A549 (cell line): Measurements from ENCODE around the gene CACNA1C.

Experiments used
- EP300 ChIP-seq, 2 experiments: fragments of >200 bp; sonication (Bioruptor Twin); formaldehyde crosslinking; IDR thresholded peaks; 2 replicates in 1 of 2; 3 replicates in 1 of 2; pipeline ENCODE4 v1.6.1; 2016 to 2017
- FOSL2 ChIP-seq, 2 experiments: fragments of 450-650 bp in 1 of 2; fragments of >200 bp in 1 of 2; sonication (Bioruptor Twin) in 1 of 2; formaldehyde crosslinking; IDR thresholded peaks; 2 replicates each; pipeline versions ENCODE4 v1.5.0 to v1.6.1; 2016 to 2020; ENCODE audit warnings: mild to moderate bottlenecking in 1 of 2, moderate library complexity in 1 of 2
- KDM5A ChIP-seq: fragments of 200-600 bp; sonication (generic); IDR thresholded peaks from 2 replicates; pipeline ENCODE4 v1.6.1; 2016; ENCODE audit warnings: antibody characterized with exemption, mild to moderate bottlenecking
- MAFK ChIP-seq: fragments of 450-650 bp; IDR thresholded peaks from 2 replicates; pipeline ENCODE4 v1.6.1; 2014; ENCODE audit not compliant: partially characterized antibody
- NFE2L2 ChIP-seq: fragments of 150-350 bp; conservative IDR thresholded peaks from 2 replicates; pipeline ENCODE4 v1.6.1; 2014; ENCODE audit warnings: low read length
- POLR2A ChIP-seq: IDR thresholded peaks from 2 replicates; pipeline ENCODE4 v1.6.1; 2012; ENCODE audit warnings: mild to moderate bottlenecking, low read length
- POLR2AphosphoS2 ChIP-seq: conservative IDR thresholded peaks from 2 replicates; pipeline ENCODE4 v1.6.1; 2012; ENCODE audit warnings: low read length, improper control_type of control experiment, inconsistent platforms
- RNF2 ChIP-seq: fragments of 200-600 bp; sonication (generic); IDR thresholded peaks from 2 replicates; pipeline ENCODE4 v1.6.1; 2016; ENCODE audit warnings: low read depth, mild to moderate bottlenecking, antibody characterized with exemption, moderate library complexity, borderline replicate concordance
- TF ChIP-seq, protein P1 (sequence below): fragments of >200 bp; sonication (Bioruptor Twin); formaldehyde crosslinking; IDR thresholded peaks from 3 replicates; pipeline ENCODE4 v1.5.1; 2016
- TF ChIP-seq, protein P2 (sequence below): fragments of 450-650 bp; IDR thresholded peaks from 2 replicates; pipeline ENCODE4 v1.6.1; 2014; ENCODE audit warnings: antibody characterized with exemption
- TF ChIP-seq, protein P3 (sequence below): IDR thresholded peaks from 2 replicates; pipeline ENCODE4 v1.6.1; 2012

DNA sequence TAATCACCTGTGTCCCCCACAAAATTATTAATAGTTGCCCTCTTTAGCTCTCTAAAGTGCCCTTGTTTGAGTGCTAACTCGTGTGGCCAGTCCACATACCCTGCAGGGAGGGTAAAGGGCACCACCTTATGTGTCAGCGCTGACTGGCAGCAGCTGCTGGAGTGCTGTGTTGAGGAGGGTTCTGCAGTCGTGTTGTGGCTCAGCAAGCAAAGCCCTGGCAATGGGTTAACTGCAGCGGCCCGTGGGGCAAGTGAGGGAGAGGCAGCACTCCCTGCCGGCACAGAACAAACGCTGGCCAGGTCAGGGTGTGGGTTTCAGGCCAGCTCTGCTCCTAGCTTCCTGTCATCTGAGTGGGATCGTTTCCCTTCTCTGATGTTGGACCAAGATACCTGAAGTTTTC, 369.8 kb downstream of the CACNA1C start:
- TF ChIP-seq RNF2 (no peak), MAFK (no peak), EP300 (IDR thresholded peaks at IDR 0.05) (no peak), POLR2AphosphoS2 (no peak), POLR2A (no peak), FOSL2 (IDR thresholded peaks at IDR 0.05) (no peak), FOSL2 (CRISPR knock-in tag; IDR thresholded peaks at IDR 0.05) (no peak), KDM5A (no peak), NFE2L2 (no peak)
- TF ChIP-seq, protein P1, sequence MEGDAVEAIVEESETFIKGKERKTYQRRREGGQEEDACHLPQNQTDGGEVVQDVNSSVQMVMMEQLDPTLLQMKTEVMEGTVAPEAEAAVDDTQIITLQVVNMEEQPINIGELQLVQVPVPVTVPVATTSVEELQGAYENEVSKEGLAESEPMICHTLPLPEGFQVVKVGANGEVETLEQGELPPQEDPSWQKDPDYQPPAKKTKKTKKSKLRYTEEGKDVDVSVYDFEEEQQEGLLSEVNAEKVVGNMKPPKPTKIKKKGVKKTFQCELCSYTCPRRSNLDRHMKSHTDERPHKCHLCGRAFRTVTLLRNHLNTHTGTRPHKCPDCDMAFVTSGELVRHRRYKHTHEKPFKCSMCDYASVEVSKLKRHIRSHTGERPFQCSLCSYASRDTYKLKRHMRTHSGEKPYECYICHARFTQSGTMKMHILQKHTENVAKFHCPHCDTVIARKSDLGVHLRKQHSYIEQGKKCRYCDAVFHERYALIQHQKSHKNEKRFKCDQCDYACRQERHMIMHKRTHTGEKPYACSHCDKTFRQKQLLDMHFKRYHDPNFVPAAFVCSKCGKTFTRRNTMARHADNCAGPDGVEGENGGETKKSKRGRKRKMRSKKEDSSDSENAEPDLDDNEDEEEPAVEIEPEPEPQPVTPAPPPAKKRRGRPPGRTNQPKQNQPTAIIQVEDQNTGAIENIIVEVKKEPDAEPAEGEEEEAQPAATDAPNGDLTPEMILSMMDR: no peak
- TF ChIP-seq, protein P2, sequence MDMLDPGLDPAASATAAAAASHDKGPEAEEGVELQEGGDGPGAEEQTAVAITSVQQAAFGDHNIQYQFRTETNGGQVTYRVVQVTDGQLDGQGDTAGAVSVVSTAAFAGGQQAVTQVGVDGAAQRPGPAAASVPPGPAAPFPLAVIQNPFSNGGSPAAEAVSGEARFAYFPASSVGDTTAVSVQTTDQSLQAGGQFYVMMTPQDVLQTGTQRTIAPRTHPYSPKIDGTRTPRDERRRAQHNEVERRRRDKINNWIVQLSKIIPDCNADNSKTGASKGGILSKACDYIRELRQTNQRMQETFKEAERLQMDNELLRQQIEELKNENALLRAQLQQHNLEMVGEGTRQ: no peak
- TF ChIP-seq, protein P3, sequence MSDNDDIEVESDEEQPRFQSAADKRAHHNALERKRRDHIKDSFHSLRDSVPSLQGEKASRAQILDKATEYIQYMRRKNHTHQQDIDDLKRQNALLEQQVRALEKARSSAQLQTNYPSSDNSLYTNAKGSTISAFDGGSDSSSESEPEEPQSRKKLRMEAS: no peak
